T-helper 2 cell treated with Interferon-gamma antibody and Interleukin-4, amounts not matched to agents 100 ng/mL and 5 ng/mL, for 36 hours (primary cell): Measurements from ENCODE around the gene SLC9A5. TPM values are rescaled to one million over a fixed set of nuclear protein-coding genes. Genes with fewer than 3 reads are reported as not detected.

ENCODE experiments used
- intact Hi-C: fragments of 100-400 bp; cut with micrococcal nuclease; formaldehyde crosslinking; loops from one replicate; pipeline ENCODE4 v1.15.1; 2023
- total RNA-seq: library from RNA; stranded (reverse); gene quantifications from 2 replicates; pipeline ENCODE4 v1.2.3, GENCODE V29; 2022

The SLC9A5 gene
- total RNA-seq, 1 donor from 2014 or later = 3.3 TPM

DNA sequence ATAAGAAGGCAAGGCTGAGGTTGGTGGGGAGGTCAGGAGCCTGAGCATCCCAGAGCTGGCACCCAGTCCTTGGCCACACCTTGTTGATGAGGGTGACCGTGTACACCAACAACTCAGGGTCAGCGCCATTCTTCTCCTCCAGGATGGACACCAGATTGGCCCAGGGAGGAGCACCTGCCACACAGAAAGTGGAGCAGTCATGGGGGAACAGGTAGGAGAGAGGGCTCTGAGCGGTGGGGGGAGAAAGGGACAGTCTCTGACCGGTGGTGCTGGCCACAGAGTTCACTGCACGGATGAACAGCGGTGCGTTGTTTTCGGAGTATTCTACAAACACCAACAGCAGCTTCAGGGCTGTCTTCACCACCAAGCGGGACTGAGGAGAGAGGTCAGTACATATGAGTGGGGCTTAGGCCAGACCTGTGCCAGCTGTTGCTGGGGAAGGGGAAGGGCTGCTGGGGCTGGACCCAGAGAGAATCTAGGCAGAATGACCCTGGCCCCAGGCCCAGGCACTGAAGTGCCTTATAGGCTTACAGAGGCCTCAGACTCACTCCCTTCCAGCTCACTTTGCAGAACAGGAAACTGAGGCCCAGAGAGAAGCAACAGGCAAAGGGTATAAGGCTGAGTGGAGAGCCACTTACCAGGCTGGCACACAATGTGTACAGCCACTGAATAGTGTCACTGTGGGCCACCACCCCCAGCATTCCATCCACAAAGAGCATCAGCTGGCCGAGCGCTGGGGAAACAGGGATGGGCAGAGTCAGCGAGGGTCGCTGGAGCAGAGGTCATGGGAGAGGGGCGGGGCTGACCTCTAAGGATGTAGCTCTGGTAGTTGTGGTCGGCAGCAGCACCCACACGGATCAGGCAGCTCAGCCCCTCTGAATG, 11.1 kb upstream of the SLC9A5 start:
- intact Hi-C loops = no loop called here

GRCh38 chr16:67238278-67238575, 10.6 kb upstream of the SLC9A5 start:
- intact Hi-C loops = no loop called here

- intact Hi-C loops = no loop called here
Observed at GRCh38 chr16:67238806-67239470, 9.8 kb upstream of the SLC9A5 start.

- intact Hi-C loops = loop anchor here (10.0 kb wide), 1 partner anchor 424 kb away; the partner anchor contains the start of genes ACD, C16orf86, ENKD1 and PARD6A
Observed at GRCh38 chr16:67240506-67240905, 8.3 kb upstream of the SLC9A5 start.

GRCh38 chr16:67241008-67241900, 7.5 kb upstream of the SLC9A5 start:
- intact Hi-C loops = loop anchor here (10.0 kb wide), 1 partner anchor 424 kb away; the partner anchor contains the start of genes ACD, C16orf86, ENKD1 and PARD6A

GRCh38 chr16:67242138-67242730, 6.5 kb upstream of the SLC9A5 start:
- intact Hi-C loops = loop anchor here (10.0 kb wide), 1 partner anchor 423 kb away; the partner anchor contains the start of genes ACD, C16orf86, ENKD1 and PARD6A

DNA sequence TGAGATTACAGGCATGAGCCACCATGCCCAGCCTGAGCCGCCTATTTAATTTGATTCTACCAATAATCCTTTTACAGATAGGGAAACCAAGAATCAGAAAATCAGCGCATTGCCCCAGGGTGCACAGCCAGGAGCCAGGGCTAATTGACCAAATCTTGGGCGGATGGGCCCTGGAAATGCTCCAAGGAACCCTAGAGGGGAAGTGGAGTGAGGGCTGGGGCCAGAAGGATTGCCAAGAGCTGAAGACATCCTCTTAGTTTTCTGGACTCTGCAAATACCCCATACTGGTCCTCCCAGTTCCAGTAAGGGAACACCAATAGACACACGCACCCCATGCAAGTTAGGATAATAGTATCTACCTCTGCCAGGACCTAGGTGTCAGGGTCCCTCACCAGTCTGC, 5.3 kb upstream of the SLC9A5 start:
- intact Hi-C loops = loop anchor here (10.0 kb wide), 1 partner anchor 421 kb away; the partner anchor contains the start of genes ACD, C16orf86, ENKD1 and PARD6A

DNA sequence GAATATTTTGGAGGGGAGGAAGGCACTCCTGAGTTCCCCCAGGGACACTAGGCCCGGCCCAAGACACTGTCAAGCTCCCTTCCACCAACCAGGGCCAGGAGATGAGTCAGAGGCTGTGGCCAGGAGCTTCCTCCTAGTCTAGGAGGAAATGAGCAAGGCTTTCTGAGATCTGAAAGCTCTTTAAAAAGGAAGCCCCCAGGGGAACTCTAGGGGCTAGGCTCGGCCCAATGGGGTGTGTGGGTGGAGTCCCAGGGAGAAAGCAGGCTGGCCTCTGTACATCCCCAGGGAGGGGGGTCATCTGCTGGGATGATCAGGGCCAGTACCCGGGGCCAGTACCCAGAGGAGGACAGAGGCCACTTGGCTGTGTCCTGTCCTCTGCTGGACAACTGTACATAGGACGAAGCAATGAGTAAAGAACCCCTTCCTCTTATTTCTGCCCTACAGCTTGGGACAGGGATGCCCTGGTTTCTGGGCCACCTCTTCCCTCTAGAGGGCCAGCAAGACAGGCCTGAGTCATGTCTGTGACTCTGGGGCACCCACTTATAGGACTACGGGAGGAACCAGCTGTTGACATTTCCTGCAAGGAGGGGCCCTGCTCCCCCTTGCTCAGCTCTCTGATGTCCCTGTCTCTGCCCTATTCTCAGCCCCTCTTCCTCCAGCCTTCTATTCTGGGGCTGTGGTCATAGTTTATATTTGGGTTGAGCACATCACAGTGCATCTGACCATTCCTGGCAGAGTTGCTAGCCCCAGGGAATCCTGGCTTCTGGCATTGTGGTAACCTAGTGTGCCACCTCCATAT, 4.2 kb upstream of the SLC9A5 start:
- intact Hi-C loops = loop anchor here (1.0 to 10.0 kb wide), 3 partner anchors 52 to 420 kb away; partner anchors contain the start of genes ACD, C16orf86, E2F4 and ENKD1

DNA sequence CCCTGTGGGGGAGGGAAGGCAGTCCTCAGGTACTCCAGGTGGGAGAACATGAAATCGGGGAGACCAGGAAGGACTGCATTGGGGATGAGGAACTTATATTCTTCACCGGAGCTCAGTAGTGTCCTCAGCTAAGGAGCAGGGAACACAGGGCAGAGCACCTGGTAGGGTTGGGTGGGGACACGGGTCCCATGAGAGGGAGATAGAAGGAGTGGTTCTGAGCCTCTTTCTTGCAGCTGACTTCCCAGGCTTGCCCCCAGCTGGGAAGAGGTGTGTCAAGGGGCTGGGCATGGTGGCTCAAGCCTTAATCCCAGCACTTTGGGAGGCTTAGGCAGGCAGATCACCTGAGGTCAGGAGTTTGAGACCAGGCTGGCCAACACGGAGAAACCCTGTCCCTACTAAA, 3.6 kb upstream of the SLC9A5 start:
- intact Hi-C loops = loop anchor here (5.0 to 10.0 kb wide), 2 partner anchors 88 to 420 kb away; partner anchors contain the start of genes ACD, C16orf86, ENKD1 and FBXL8

- intact Hi-C loops = loop anchor here (2.0 to 10.0 kb wide), 4 partner anchors 61 to 419 kb away; partner anchors contain the start of genes ACD, C16orf86, CBFB and ENKD1
Observed at GRCh38 chr16:67245674-67246080, 3.1 kb upstream of the SLC9A5 start.

DNA sequence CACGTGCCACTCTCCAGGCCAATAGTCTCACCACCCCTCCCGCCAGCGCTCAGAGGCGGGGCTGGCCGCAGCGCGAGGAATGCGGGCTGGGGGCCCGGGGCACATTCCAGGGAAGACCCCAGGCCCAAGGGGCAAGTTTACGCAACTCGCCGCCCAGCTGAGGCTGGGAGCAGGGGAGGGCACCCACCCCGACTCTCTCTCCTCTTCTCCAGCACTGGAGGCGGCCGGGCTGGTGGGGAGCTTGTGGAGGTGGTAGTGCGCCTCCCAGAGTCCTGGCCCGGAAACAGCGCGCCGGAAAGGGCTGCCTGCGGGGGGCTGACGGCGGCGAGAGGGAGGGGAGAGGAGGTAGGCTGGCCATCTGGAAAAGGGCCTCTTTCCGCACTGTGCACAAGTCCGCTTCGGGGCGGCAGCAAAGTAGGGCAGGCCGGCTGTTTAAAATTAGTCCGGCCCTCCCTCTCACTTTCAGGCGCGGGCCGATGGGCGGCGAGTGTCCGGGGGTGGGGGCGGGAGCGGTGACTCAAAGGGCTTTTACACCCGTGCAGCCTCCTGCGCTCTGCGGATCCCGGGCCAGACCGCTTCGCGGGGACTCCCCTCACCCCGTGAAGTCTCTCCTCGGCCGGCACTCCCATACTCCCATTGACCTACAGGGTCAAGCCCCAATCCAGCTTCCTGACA, 2.6 kb upstream of the SLC9A5 start:
- intact Hi-C loops = loop anchor here (2.0 to 10.0 kb wide), 4 partner anchors 61 to 419 kb away; partner anchors contain the start of genes ACD, C16orf86, CBFB and ENKD1

GRCh38 chr16:67246756-67247191, 2.0 kb upstream of the SLC9A5 start:
- intact Hi-C loops = loop anchor here (1.0 to 10.0 kb wide), 7 partner anchors 10 to 418 kb away; partner anchors contain the start of genes ACD, C16orf86, CBFB and ENKD1

GRCh38 chr16:67247192-67248072, 1.3 kb upstream of the SLC9A5 start, which contains the start of gene FHOD1:
Gene FHOD1 (minus strand): TSS chr16:67247481. CDS start chr16:67247410, 71 bp downstream.
- intact Hi-C loops = loop anchor here (1.0 to 10.0 kb wide), 7 partner anchors 11 to 417 kb away; partner anchors contain the start of genes ACD, C16orf86, CBFB and ENKD1

DNA sequence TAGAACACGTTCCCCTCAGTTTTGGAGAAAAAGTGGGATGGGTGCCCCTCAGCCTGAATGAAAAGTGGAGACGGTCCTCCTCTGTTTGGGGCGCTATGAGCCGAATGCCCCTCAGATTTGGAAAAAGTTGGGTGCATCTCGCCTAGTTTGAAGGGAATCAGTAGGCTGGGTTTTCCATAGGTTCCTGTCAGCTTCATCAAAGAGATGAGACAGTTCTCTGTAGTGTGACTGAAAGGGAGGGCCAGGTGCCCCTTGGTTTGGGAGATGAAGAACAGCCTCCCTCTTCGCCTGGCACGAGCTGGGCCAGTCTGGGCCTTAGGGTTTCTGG, 742 bp upstream of the SLC9A5 start:
- intact Hi-C loops = loop anchor here (5.0 to 10.0 kb wide), 2 partner anchors 91 to 417 kb away; partner anchors contain the start of genes ACD, C16orf86, ENKD1 and FBXL8

- intact Hi-C loops = loop anchor here (5.0 to 10.0 kb wide), 2 partner anchors 92 to 415 kb away; partner anchors contain the start of genes ACD, C16orf86, ENKD1 and FBXL8
Observed at GRCh38 chr16:67249178-67250044, 632 bp downstream of the SLC9A5 start.

DNA sequence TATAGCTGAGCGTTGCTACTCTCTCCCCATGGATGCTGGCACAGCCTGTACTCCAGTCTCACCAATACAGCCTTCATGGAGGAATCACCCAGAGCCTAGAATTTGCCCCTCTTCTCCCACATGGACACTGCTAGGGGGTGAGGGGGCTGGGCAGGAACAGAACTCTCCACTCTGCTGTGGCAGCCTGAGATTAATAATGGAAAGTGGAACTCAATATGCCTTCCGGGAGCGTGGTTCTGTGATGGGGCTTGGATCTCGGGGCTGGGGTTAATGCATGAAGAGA, 1.2 kb downstream of the SLC9A5 start:
- intact Hi-C loops = no loop called here
